GM06990 (cell line): Measurements from ENCODE around the gene MON2.
"Not testable (repeated sequence)": the region's sequence is repeated elsewhere in the genome, so short reads cannot be mapped to it uniquely, and the experiment has no call there.

Experiments used
- DNase-seq: peaks from one replicate; pipeline ENCODE4 v3.0.0-alpha.2; 2011; ENCODE audit not compliant: insufficient read length; ENCODE audit errors: extremely low read depth
- H3K27me3 ChIP-seq: replicated peaks from 2 replicates; pipeline ENCODE4 v1.6.0; 2011; ENCODE audit warnings: low read length; ENCODE audit not compliant: control insufficient read depth, insufficient read depth
- H3K36me3 ChIP-seq: 2 replicates; pipeline ENCODE4 v1.5.1; 2011; ENCODE audit warnings: low read length; ENCODE audit not compliant: control insufficient read depth, insufficient read depth
- H3K4me3 ChIP-seq: replicated peaks from 2 replicates; pipeline ENCODE4 v1.5.1; 2011; ENCODE audit warnings: low read depth, mild to moderate bottlenecking, control low read depth, low read length
- CTCF ChIP-seq: IDR thresholded peaks from 2 replicates; pipeline ENCODE4 v1.5.1; 2011; ENCODE audit warnings: low read length, control low read depth, mild to moderate bottlenecking, inconsistent platforms; ENCODE audit not compliant: insufficient read depth, poor library complexity, severe bottlenecking

The MON2 gene

GRCh38 chr12:62542814-62543213, 76.2 kb downstream of the MON2 start:
- H3K4me3 ChIP-seq = no peak overlapping the region
- H3K36me3 ChIP-seq = no peaks in the 10 kb centered on the region; the same call in 1 of the 2 replicates
- no peak for DNase-seq
- TF ChIP-seq CTCF = no peak
- H3K27me3 ChIP-seq = no peaks in the 10 kb centered on the region

- H3K36me3 ChIP-seq = no peaks in the 10 kb centered on the region; the same call in 1 of the 2 replicates
- TF ChIP-seq CTCF = no peak
Observed at GRCh38 chr12:62543324-62543723, 76.7 kb downstream of the MON2 start.

GRCh38 chr12:62543741-62544140, 77.1 kb downstream of the MON2 start:
- Histone ChIP-seq H3K4me3 (no peak overlapping the region), H3K36me3 (no peaks in the 10 kb centered on the region; the same call in 1 of the 2 replicates)
- no peak for TF ChIP-seq CTCF

More at GRCh38 chr12:62543324-62543723, 76.7 kb downstream of the MON2 start:
- DNase-seq = no peak
- Histone ChIP-seq H3K4me3 (no peak overlapping the region), H3K27me3 (no peaks in the 10 kb centered on the region)

GRCh38 chr12:62552906-62553556, 86.4 kb downstream of the MON2 start:
- no peak for TF ChIP-seq CTCF
- DNase-seq = no peak
- peaks cover 6% of the 10 kb centered on the region for H3K36me3 ChIP-seq
- no peak overlapping the region for H3K4me3 ChIP-seq
- no peaks in the 10 kb centered on the region for H3K27me3 ChIP-seq

More at GRCh38 chr12:62543741-62544140, 77.1 kb downstream of the MON2 start:
- no peaks in the 10 kb centered on the region for H3K27me3 ChIP-seq
- DNase-seq = no peak

- H3K4me3 ChIP-seq, H3K27me3 ChIP-seq, H3K36me3 ChIP-seq, DNase-seq: not testable (repeated sequence)
Observed at GRCh38 chr12:62559366-62559765, 92.7 kb downstream of the MON2 start.

- no peaks in the 10 kb centered on the region for H3K27me3 ChIP-seq
- no peak for TF ChIP-seq CTCF
- no peak overlapping the region for H3K4me3 ChIP-seq
- peaks cover 2% of the 10 kb centered on the region for H3K36me3 ChIP-seq
- DNase-seq = no peak
Observed at GRCh38 chr12:62562846-62563245, 96.2 kb downstream of the MON2 start.
